ENCODE data around the gene USP25.

The USP25 gene

DNA sequence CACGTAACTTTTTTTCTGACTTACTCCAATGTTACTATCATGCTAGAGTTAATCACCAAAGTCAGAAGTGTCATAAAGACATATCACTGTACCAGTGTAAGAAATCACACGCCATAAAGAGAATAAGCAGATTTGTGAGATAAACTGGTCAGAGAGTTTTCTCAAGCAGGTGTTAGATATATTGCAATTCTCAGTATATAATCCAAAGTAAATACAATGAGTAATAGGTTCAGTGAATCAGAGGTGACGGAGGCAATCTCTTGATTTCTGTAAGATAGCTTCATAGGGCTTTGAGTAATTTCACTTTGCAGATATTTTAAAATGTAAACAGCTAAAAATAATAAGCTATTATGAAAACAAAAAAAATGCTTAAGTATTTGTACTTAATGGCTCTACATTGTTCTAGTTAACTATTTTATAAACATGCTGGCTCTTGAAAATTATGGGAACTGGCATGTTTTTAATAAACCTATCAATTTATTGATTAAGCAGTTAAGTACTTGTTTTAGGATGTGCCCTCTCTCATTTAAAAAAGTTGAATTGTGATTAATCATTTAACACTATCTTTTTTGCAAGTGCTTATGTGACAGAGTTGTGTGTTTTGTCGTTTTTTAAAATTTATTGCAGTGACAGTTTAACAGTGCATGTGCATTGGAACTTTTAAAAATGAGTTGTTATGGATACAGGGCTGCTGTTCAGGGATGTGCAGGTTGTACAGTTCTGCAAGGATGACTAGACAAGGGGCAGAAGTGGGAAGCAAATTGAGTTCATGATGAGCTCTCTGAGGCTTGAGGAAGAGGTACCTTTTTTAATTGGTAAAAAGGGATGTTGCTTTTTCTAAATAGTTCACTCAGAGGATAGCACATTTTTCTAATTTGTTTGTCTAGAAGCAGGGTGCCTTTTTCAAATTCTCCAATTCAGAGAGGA is 119.1 kb downstream of the USP25 start:
- DNase-seq (ENCODE audit: low read depth, low spot score), result no peak
- Histone ChIP-seq H3K4me3 (ENCODE audit: low read length) (no peak overlapping the region), H3K27me3 (ENCODE audit: control insufficient read depth, insufficient read depth, low read length) (no peaks in the 10 kb centered on the region), H3K4me1 (ENCODE audit: control insufficient read depth, insufficient read depth, low read length) (no peaks in the 10 kb centered on the region), H3K27ac (ENCODE audit: low read length) (no peak overlapping the region), H3K9me3 (ENCODE audit: control insufficient read depth, insufficient read depth, low read length) (no peaks in the 10 kb centered on the region), H3K36me3 (ENCODE audit: control insufficient read depth, insufficient read depth, low read length) (no peaks in the 10 kb centered on the region)
- WGBS (ENCODE audit: insufficient coverage, insufficient read length), result 100% methylated on average over 1 of the region's 4 CpGs

DNA sequence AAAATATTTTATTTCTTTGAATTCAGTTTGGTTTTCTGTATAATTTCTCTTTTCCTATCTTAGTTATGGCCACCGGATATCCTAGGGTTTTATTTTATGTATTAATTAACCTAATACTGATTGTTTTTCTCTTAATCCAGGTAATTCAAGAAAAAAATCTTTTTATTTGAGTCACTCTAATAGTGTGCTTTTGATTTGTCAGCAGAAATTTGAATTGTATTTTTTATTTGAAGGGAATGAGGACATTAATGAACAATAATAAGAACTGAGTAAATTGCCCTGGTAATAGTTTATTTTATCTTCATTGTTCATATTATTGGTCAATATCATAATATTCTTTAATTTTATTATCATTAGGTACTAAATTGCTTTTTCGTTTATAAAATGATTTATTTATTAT is 120.1 kb downstream of the USP25 start:
- Histone ChIP-seq H3K4me3 (ENCODE audit: low read length) (no peak overlapping the region), H3K4me1 (ENCODE audit: control insufficient read depth, insufficient read depth, low read length) (no peaks in the 10 kb centered on the region), H3K27ac (ENCODE audit: low read length) (no peak overlapping the region), H3K27me3 (ENCODE audit: control insufficient read depth, insufficient read depth, low read length) (no peaks in the 10 kb centered on the region), H3K36me3 (ENCODE audit: control insufficient read depth, insufficient read depth, low read length) (no peaks in the 10 kb centered on the region), H3K9me3 (ENCODE audit: control insufficient read depth, insufficient read depth, low read length) (no peaks in the 10 kb centered on the region)
- no peak for DNase-seq (ENCODE audit: low read depth, low spot score)
- WGBS (ENCODE audit: insufficient coverage, insufficient read length), result no CpG with 5 or more reads among the region's 2 CpGs

DNA sequence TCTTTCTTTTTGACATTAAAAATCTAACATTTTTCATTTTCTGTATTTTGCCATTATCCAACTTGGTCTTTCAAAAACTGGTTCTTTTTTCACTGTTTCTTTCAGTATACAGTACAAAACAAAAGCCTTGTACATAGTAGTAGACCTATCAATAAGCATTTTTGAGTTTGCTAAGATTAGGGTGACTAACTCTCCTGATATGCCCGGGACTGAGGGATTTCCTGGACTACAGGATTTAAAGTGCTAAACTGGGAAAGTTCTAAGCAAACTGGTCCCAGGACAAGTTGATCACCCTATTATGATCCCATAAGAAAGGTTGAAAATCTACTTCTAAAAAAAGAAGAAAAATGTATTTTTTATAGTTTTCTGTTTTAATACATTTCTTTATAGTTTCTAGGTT is 120.9 kb downstream of the USP25 start:
- H3K27ac ChIP-seq (ENCODE audit: low read length), result no peak overlapping the region
- H3K36me3 ChIP-seq (ENCODE audit: control insufficient read depth, insufficient read depth, low read length), result no peaks in the 10 kb centered on the region
- no peak overlapping the region for H3K4me3 ChIP-seq (ENCODE audit: low read length)
- WGBS (ENCODE audit: insufficient coverage, insufficient read length), result no CpG with 5 or more reads among the region's 1 CpG
- H3K9me3 ChIP-seq (ENCODE audit: control insufficient read depth, insufficient read depth, low read length), result no peaks in the 10 kb centered on the region
- DNase-seq (ENCODE audit: low read depth, low spot score), result no peak
- H3K27me3 ChIP-seq (ENCODE audit: control insufficient read depth, insufficient read depth, low read length), result no peaks in the 10 kb centered on the region
- H3K4me1 ChIP-seq (ENCODE audit: control insufficient read depth, insufficient read depth, low read length), result no peaks in the 10 kb centered on the region

DNA sequence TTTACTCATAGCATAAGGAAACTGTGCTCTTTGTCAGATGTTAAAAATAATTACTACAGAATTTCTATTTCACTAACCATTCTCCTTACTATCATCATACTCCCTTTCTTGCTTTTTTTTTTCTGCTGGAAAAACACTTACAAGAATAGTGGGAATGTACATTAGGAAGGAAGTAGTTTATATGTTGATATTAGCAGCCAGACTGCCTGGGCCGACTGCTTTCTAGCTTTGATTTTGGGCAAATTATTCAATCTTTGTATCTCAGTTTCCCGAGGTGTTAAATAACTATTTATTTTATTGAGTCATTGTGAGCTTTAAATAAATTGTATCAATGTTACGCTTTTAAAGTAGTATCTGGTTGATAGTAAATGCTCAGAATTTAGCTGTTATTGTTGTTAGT is 122.4 kb downstream of the USP25 start:
- WGBS (ENCODE audit: insufficient coverage, insufficient read length), result no CpG with 5 or more reads among the region's 3 CpGs
- no peak overlapping the region for H3K27ac ChIP-seq (ENCODE audit: low read length)
- no peaks in the 10 kb centered on the region for H3K27me3 ChIP-seq (ENCODE audit: control insufficient read depth, insufficient read depth, low read length)
- DNase-seq (ENCODE audit: low read depth, low spot score), result no peak
- no peaks in the 10 kb centered on the region for H3K9me3 ChIP-seq (ENCODE audit: control insufficient read depth, insufficient read depth, low read length)
- no peaks in the 10 kb centered on the region for H3K36me3 ChIP-seq (ENCODE audit: control insufficient read depth, insufficient read depth, low read length)
- H3K4me3 ChIP-seq (ENCODE audit: low read length), result no peak overlapping the region
- H3K4me1 ChIP-seq (ENCODE audit: control insufficient read depth, insufficient read depth, low read length), result no peaks in the 10 kb centered on the region

DNA sequence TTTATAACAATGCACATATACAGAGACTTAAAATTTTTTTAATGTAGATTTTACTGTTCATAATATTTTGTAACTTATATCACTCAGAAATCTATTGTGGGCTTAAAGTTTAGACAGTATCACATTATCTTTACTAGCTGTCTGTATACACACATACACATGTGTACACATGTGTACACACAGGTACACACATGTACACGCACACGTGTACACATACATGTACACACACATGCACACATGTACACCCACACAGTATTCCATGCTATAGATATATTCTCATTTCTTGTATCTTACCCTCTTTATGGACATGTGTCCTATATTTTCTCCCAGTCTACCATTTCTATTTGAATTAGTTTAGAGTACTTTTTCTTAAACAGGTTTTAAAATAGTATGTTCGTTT is 123.3 kb downstream of the USP25 start:
- H3K27ac ChIP-seq (ENCODE audit: low read length), result no peak overlapping the region
- no peaks in the 10 kb centered on the region for H3K4me1 ChIP-seq (ENCODE audit: control insufficient read depth, insufficient read depth, low read length)
- no peaks in the 10 kb centered on the region for H3K27me3 ChIP-seq (ENCODE audit: control insufficient read depth, insufficient read depth, low read length)
- no CpG with 5 or more reads among the region's 3 CpGs for WGBS (ENCODE audit: insufficient coverage, insufficient read length)
- no peaks in the 10 kb centered on the region for H3K9me3 ChIP-seq (ENCODE audit: control insufficient read depth, insufficient read depth, low read length)
- H3K36me3 ChIP-seq (ENCODE audit: control insufficient read depth, insufficient read depth, low read length), result no peaks in the 10 kb centered on the region
- DNase-seq (ENCODE audit: low read depth, low spot score), result no peak
- no peak overlapping the region for H3K4me3 ChIP-seq (ENCODE audit: low read length)

DNA sequence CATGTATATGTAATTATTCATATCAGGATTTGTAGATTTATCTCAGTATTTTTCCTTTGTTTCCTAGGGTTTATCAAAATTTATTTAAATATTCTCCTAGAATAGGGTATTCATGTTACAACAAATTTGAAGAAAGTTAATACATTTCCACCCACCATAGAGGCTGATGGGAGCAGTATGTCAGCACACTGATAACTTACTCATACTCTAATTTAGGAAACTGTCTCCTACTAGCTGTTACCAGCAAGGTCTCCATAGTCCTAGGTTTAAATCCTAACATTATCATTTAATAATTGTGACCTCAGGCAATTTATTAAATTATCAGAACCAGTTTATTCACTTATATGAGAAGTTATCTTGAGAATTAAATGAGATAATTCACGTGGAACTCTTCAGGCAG is 127.0 kb downstream of the USP25 start:
- WGBS (ENCODE audit: insufficient coverage, insufficient read length), result no CpG with 5 or more reads among the region's 1 CpG
- DNase-seq (ENCODE audit: low read depth, low spot score), result no peak
- no peak overlapping the region for H3K4me3 ChIP-seq (ENCODE audit: low read length)
- H3K27ac ChIP-seq (ENCODE audit: low read length), result no peak overlapping the region
- no peaks in the 10 kb centered on the region for H3K9me3 ChIP-seq (ENCODE audit: control insufficient read depth, insufficient read depth, low read length)
- no peaks in the 10 kb centered on the region for H3K27me3 ChIP-seq (ENCODE audit: control insufficient read depth, insufficient read depth, low read length)
- H3K36me3 ChIP-seq (ENCODE audit: control insufficient read depth, insufficient read depth, low read length), result no peaks in the 10 kb centered on the region
- no peaks in the 10 kb centered on the region for H3K4me1 ChIP-seq (ENCODE audit: control insufficient read depth, insufficient read depth, low read length)

DNA sequence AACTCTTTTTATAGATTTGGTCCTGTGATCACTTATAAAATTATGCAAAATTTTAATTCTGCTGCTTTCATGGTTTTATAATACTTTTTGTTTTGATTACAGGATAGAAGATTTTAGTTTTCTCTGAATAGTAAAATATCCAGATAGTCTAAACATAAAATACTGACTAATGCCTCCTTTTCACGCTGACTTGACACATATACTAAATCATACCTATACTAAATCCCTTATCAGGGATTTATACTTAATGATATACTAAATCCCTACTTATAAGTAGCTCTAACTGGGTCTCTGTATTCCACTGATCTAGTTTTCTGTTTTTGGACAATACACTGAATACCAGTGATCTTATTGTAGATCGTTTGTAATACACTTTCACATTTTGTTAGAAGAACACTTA is 128.0 kb downstream of the USP25 start:
- no CpG with 5 or more reads among the region's 2 CpGs for WGBS (ENCODE audit: insufficient coverage, insufficient read length)
- H3K4me3 ChIP-seq (ENCODE audit: low read length), result no peak overlapping the region
- no peak for DNase-seq (ENCODE audit: low read depth, low spot score)
- no peaks in the 10 kb centered on the region for H3K4me1 ChIP-seq (ENCODE audit: control insufficient read depth, insufficient read depth, low read length)
- no peaks in the 10 kb centered on the region for H3K27me3 ChIP-seq (ENCODE audit: control insufficient read depth, insufficient read depth, low read length)
- H3K27ac ChIP-seq (ENCODE audit: low read length), result no peak overlapping the region
- H3K9me3 ChIP-seq (ENCODE audit: control insufficient read depth, insufficient read depth, low read length), result no peaks in the 10 kb centered on the region
- no peaks in the 10 kb centered on the region for H3K36me3 ChIP-seq (ENCODE audit: control insufficient read depth, insufficient read depth, low read length)

DNA sequence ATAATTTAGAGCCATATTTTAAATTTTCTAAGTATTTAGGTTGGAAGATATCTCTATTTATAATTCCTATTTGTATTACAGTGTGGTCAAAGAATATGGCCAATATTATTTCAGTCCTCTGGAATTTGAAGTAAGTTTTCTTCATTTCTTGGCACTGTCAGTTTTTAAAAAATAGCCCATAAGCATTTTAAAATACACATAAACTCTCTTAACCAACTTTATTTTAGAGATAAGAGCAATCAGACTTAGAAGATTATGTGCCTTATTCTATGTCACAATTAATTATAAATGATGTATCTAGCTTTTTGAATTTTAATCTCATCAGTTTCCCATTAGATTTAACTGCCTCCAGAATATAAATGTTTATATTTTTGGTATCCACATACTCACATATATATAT is 130.8 kb downstream of the USP25 start:
- no peak overlapping the region for H3K27ac ChIP-seq (ENCODE audit: low read length)
- H3K4me1 ChIP-seq (ENCODE audit: control insufficient read depth, insufficient read depth, low read length), result no peaks in the 10 kb centered on the region
- no peak for DNase-seq (ENCODE audit: low read depth, low spot score)
- H3K27me3 ChIP-seq (ENCODE audit: control insufficient read depth, insufficient read depth, low read length), result no peaks in the 10 kb centered on the region
- no peak overlapping the region for H3K4me3 ChIP-seq (ENCODE audit: low read length)
- no peaks in the 10 kb centered on the region for H3K9me3 ChIP-seq (ENCODE audit: control insufficient read depth, insufficient read depth, low read length)
- H3K36me3 ChIP-seq (ENCODE audit: control insufficient read depth, insufficient read depth, low read length), result no peaks in the 10 kb centered on the region

DNA sequence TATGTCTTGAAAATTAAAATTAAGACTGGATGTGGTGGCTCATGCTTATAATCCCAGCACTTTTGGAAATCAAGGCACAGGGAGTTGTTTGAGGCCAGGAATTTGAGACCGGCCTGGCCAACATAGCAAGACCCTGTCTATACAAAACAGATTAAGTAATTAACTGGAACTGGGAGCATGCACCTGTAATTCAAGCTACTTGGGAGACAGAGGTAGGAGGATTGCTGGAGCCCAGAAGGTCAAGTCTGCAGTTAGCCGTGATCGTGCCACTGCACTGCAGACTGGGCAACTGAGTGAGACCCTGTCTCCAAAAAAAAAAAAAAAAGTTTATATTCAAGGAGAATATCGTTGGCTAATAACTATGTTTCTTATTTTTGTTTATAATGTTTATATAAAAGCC is 139.2 kb downstream of the USP25 start:
- no peaks in the 10 kb centered on the region for H3K4me1 ChIP-seq (ENCODE audit: control insufficient read depth, insufficient read depth, low read length)
- H3K9me3 ChIP-seq (ENCODE audit: control insufficient read depth, insufficient read depth, low read length), result no peaks in the 10 kb centered on the region
- H3K4me3 ChIP-seq (ENCODE audit: low read length), result no peak overlapping the region
- no peaks in the 10 kb centered on the region for H3K27me3 ChIP-seq (ENCODE audit: control insufficient read depth, insufficient read depth, low read length)
- DNase-seq (ENCODE audit: low read depth, low spot score), result no peak
- H3K27ac ChIP-seq (ENCODE audit: low read length), result no peak overlapping the region
- H3K36me3 ChIP-seq (ENCODE audit: control insufficient read depth, insufficient read depth, low read length), result no peaks in the 10 kb centered on the region; the same call in 1 of the 2 replicates
- no CpG with 5 or more reads among the region's 4 CpGs for WGBS (ENCODE audit: insufficient coverage, insufficient read length)

DNA sequence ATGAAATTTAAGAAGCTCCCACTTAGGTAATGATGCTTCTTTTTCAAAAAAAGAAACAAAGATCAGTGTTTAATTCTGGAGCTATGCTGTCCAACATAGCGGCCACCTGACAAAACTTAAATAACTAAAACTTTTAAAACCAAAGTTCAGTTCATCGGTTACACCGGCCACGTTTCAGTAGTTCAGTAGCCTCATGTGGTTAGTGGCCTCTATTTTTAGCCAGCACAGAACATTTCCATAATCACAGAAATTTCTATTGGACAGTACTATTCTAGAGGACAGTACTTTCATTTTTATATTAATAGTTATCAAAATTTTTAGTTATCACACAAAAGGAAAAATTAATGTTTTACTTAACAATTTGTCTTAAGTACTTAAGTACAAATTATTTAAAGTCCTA is 141.0 kb downstream of the USP25 start:
- H3K36me3 ChIP-seq (ENCODE audit: control insufficient read depth, insufficient read depth, low read length), result no peaks in the 10 kb centered on the region; the same call in 1 of the 2 replicates
- H3K4me3 ChIP-seq (ENCODE audit: low read length), result no peak overlapping the region
- H3K27ac ChIP-seq (ENCODE audit: low read length), result no peak overlapping the region
- no peaks in the 10 kb centered on the region for H3K4me1 ChIP-seq (ENCODE audit: control insufficient read depth, insufficient read depth, low read length)
- H3K9me3 ChIP-seq (ENCODE audit: control insufficient read depth, insufficient read depth, low read length), result no peaks in the 10 kb centered on the region
- DNase-seq (ENCODE audit: low read depth, low spot score), result no peak
- WGBS (ENCODE audit: insufficient coverage, insufficient read length), result no CpG with 5 or more reads among the region's 4 CpGs
- H3K27me3 ChIP-seq (ENCODE audit: control insufficient read depth, insufficient read depth, low read length), result no peaks in the 10 kb centered on the region

DNA sequence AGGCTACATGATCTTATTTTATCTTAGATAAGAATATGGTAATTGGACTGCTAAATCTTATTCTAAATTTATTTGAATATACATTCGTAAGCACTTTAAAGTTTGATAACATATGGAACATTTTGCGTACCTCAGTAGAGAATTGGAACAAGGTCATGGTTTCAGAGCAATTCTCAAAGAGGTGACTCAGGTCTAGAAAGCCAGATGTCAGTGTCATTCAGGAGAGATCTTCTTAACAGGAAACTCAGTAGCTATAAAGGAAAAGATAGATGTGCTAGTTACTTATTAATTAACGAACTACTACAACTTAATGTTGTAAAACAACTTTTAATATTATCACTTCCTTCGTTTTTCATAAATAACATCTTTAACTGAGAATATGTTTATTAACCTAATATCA is 142.5 kb downstream of the USP25 start:
- H3K36me3 ChIP-seq (ENCODE audit: control insufficient read depth, insufficient read depth, low read length), result no peaks in the 10 kb centered on the region; the same call in 1 of the 2 replicates
- H3K9me3 ChIP-seq (ENCODE audit: control insufficient read depth, insufficient read depth, low read length), result no peaks in the 10 kb centered on the region
- WGBS (ENCODE audit: insufficient coverage, insufficient read length), result 100% methylated on average over 2 of the region's 4 CpGs
- no peaks in the 10 kb centered on the region for H3K27me3 ChIP-seq (ENCODE audit: control insufficient read depth, insufficient read depth, low read length)
- H3K4me3 ChIP-seq (ENCODE audit: low read length), result no peak overlapping the region
- no peak for DNase-seq (ENCODE audit: low read depth, low spot score)
- no peak overlapping the region for H3K27ac ChIP-seq (ENCODE audit: low read length)
- no peaks in the 10 kb centered on the region for H3K4me1 ChIP-seq (ENCODE audit: control insufficient read depth, insufficient read depth, low read length)

Measured in iPS DF 6.9 (cell line).